ENCODE measurements around the gene TPSAB1.

TPSAB1 gene

DNA sequence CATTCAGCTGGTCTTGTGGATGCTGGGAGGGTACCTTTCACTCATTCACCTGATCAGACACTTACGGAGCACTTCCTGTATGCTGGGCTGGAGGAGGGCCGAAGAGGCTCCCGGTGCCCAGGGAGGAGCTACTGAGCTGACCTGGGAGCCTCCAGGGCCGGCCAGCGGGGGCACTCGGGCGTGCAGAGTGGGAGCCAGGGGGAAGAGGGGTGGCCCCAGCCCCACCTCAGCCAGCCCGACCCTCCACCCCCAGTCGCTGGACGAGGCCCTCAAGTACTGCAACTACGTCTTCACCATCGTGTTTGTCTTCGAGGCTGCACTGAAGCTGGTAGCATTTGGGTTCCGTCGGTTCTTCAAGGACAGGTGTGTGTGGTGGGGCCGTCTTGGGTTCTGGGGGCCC lies 25.8 kb upstream of the TPSAB1 start:
- no peaks in the 10 kb centered on the region for H3K36me3 ChIP-seq (replicated peaks; ENCODE audit: low read depth, low read length)
- no peak overlapping the region for H3K27ac ChIP-seq (ENCODE audit: low read length)
- no peaks in the 10 kb centered on the region for H4K20me1 ChIP-seq (ENCODE audit: insufficient read depth, low read length)
- TF ChIP-seq EZH2phosphoT487 (IDR thresholded peaks at IDR 0.05; ENCODE audit: low read depth), result no peak
- TF ChIP-seq, protein P1, sequence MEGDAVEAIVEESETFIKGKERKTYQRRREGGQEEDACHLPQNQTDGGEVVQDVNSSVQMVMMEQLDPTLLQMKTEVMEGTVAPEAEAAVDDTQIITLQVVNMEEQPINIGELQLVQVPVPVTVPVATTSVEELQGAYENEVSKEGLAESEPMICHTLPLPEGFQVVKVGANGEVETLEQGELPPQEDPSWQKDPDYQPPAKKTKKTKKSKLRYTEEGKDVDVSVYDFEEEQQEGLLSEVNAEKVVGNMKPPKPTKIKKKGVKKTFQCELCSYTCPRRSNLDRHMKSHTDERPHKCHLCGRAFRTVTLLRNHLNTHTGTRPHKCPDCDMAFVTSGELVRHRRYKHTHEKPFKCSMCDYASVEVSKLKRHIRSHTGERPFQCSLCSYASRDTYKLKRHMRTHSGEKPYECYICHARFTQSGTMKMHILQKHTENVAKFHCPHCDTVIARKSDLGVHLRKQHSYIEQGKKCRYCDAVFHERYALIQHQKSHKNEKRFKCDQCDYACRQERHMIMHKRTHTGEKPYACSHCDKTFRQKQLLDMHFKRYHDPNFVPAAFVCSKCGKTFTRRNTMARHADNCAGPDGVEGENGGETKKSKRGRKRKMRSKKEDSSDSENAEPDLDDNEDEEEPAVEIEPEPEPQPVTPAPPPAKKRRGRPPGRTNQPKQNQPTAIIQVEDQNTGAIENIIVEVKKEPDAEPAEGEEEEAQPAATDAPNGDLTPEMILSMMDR (IDR thresholded peaks at IDR 0.05; ENCODE audit: low read depth, low read length), result no peak
- no peak overlapping the region for H2AFZ ChIP-seq (ENCODE audit: low read depth, low read length)
- no peak overlapping the region for H3K9ac ChIP-seq (ENCODE audit: low read length)
- no peaks in the 10 kb centered on the region for H3K79me2 ChIP-seq (ENCODE audit: low read length)
- H3K27me3 ChIP-seq (ENCODE audit: low read depth, low read length), result no peaks in the 10 kb centered on the region
- H3K9me3 ChIP-seq (ENCODE audit: insufficient read depth, low read length), result no peaks in the 10 kb centered on the region
- H3K4me1 ChIP-seq (ENCODE audit: low read length), result no peaks in the 10 kb centered on the region
- no peak overlapping the region for H3K4me3 ChIP-seq (ENCODE audit: low read length)
- no peak overlapping the region for H3K4me2 ChIP-seq (ENCODE audit: low read length)

DNA sequence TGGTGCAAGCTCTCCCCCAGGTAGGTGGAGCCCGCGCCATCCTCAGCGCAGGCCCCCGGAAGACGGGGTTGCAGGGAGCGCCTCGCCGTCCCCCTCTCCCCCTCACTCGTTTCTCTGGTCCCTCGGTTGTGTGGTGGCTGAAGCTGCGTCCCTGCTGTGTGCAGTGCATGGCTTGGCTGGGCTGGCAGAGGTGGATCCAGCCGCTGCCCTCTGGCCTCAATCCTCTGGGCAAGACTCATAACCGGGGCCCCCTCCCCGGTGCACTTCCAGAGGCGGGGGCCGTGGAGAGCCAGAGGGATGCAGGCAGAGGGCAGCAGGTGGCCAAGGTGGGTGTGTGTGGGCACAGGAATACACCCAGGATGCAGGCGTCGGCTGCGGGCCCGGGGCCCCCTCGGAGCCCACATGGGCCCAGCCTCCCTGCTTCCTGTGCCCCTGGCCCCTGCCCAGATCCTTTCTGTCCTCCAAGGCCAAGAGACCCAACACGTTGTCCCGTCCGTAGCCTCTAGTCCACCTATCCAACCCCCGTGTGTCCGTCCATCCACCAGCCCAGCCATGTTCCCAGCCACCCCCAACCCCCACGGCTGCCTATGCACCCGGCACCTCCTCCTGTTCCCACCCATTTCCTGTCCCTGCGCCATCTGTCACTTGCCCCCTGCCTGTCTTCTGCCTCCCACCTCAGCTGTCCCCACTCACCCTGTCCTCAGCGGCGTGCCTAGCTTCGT lies 24.8 kb upstream of the TPSAB1 start:
- H4K20me1 ChIP-seq (ENCODE audit: insufficient read depth, low read length), result no peaks in the 10 kb centered on the region
- no peaks in the 10 kb centered on the region for H3K4me1 ChIP-seq (ENCODE audit: low read length)
- no peaks in the 10 kb centered on the region for H3K27me3 ChIP-seq (ENCODE audit: low read depth, low read length)
- no peaks in the 10 kb centered on the region for H3K9me3 ChIP-seq (ENCODE audit: insufficient read depth, low read length)
- no peak overlapping the region for H2AFZ ChIP-seq (ENCODE audit: low read depth, low read length)
- H3K27ac ChIP-seq (ENCODE audit: low read length), result no peak overlapping the region
- no peak overlapping the region for H3K9ac ChIP-seq (ENCODE audit: low read length)
- no peaks in the 10 kb centered on the region for H3K36me3 ChIP-seq (replicated peaks; ENCODE audit: low read depth, low read length)
- H3K79me2 ChIP-seq (ENCODE audit: low read length), result no peaks in the 10 kb centered on the region
- H3K4me3 ChIP-seq (ENCODE audit: low read length), result no peak overlapping the region
- no peak overlapping the region for H3K4me2 ChIP-seq (ENCODE audit: low read length)
- TF ChIP-seq, protein P1 (IDR thresholded peaks at IDR 0.05; ENCODE audit: low read depth, low read length), result no peak
- TF ChIP-seq EZH2phosphoT487 (IDR thresholded peaks at IDR 0.05; ENCODE audit: low read depth), result no peak

DNA sequence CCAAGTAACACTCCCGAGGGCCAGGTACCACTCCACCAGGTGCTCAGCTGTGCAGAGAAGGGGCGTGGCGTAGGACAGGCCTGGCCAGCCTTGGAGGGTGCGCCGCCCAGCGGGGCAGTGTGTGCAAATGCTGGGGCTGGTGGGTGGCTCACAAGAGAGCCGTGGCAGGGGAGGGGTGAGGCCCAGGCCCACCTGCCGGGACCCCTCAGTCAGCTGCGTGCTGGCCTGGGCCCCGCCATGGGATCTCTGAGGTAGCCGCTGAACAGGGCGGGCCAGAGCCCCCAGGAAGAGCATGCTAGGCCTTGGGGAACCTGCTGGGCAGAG lies 24.2 kb upstream of the TPSAB1 start:
- Histone ChIP-seq H3K79me2 (ENCODE audit: low read length) (no peaks in the 10 kb centered on the region), H3K9me3 (ENCODE audit: insufficient read depth, low read length) (no peaks in the 10 kb centered on the region), H3K4me1 (ENCODE audit: low read length) (no peaks in the 10 kb centered on the region), H4K20me1 (ENCODE audit: insufficient read depth, low read length) (no peaks in the 10 kb centered on the region), H3K27me3 (ENCODE audit: low read depth, low read length) (no peaks in the 10 kb centered on the region), H3K27ac (ENCODE audit: low read length) (no peak overlapping the region), H2AFZ (ENCODE audit: low read depth, low read length) (no peak overlapping the region), H3K9ac (ENCODE audit: low read length) (no peak overlapping the region), H3K4me3 (ENCODE audit: low read length) (no peak overlapping the region), H3K4me2 (ENCODE audit: low read length) (no peak overlapping the region), H3K36me3 (replicated peaks; ENCODE audit: low read depth, low read length) (no peaks in the 10 kb centered on the region)
- no peak for TF ChIP-seq EZH2phosphoT487 (IDR thresholded peaks at IDR 0.05; ENCODE audit: low read depth)
- TF ChIP-seq, protein P1 (IDR thresholded peaks at IDR 0.05; ENCODE audit: low read depth, low read length), result no peak

DNA sequence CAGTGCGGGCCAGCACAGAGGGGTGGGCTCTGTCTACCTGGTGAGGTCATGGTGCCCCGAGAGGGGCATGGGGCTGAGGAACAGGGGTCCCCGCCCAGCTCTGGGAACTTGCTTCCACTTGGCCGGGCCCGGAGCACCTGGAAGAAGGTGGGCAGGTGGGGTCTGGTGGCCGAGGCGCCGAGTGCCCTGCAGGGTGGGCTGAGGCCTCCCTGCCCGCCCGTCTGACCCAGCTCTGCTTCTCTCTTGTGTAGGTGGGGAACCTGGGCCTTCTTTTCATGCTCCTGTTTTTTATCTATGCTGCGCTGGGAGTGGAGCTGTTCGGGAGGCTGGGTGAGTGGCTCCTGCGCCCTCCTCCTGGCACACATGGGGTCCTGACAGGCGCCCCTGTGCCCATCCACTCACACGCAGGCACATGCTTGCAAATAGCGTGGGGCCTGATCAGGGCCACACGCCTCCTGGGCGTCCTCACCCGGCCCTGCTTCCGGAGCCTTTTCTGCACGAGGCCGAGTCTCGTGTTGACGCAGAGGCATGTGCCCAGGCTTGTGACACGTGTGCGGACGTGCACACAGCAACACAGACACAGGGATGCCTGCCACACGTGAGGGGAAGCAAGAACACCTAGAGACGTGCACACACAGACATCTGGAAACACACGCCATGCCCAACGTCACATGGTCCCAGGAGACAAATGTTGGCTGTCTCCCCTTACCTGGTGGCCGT lies 23.7 kb upstream of the TPSAB1 start:
- Histone ChIP-seq H3K27me3 (ENCODE audit: low read depth, low read length) (no peaks in the 10 kb centered on the region), H3K4me2 (ENCODE audit: low read length) (no peak overlapping the region), H3K4me3 (ENCODE audit: low read length) (no peak overlapping the region), H3K79me2 (ENCODE audit: low read length) (no peaks in the 10 kb centered on the region), H2AFZ (ENCODE audit: low read depth, low read length) (no peak overlapping the region), H4K20me1 (ENCODE audit: insufficient read depth, low read length) (no peaks in the 10 kb centered on the region), H3K4me1 (ENCODE audit: low read length) (no peaks in the 10 kb centered on the region), H3K9me3 (ENCODE audit: insufficient read depth, low read length) (no peaks in the 10 kb centered on the region), H3K9ac (ENCODE audit: low read length) (no peak overlapping the region), H3K36me3 (replicated peaks; ENCODE audit: low read depth, low read length) (no peaks in the 10 kb centered on the region), H3K27ac (ENCODE audit: low read length) (no peak overlapping the region)
- TF ChIP-seq, protein P1 (IDR thresholded peaks at IDR 0.05; ENCODE audit: low read depth, low read length), result no peak
- no peak for TF ChIP-seq EZH2phosphoT487 (IDR thresholded peaks at IDR 0.05; ENCODE audit: low read depth)
